ENCODE data around the gene PPP1R9A. TPM values are rescaled to one million over a fixed set of nuclear protein-coding genes. Genes with fewer than 3 reads are reported as not detected.

PPP1R9A gene
- total and polyA plus RNA-seq, 10 of the 15 experiments (the other 5 are each of a cell fraction or from before 2014, with no cell fraction given) = 0.04 to 0.12 TPM; not detected in 8

DNA sequence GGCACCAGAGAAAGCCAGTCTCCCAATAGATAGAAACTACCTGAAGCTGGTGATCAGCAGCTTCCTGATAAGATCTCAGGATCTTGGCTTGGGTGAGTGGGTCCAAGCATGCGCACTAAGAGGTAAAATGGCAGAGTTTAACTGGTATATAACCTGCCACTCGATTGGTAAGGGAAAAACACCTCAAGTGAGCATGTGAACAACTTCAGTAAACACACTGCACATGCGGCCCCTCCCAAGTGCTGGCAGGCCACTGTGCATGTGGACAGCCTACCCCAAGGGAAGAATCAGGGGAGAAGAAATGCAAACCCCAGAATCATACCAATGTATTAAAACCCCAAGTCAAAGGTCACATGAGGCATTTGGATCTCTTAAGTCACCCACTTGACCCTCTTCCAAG is 434.6 kb downstream of the PPP1R9A start:
- Histone ChIP-seq H3K4me1 (ENCODE audit: control insufficient read depth, insufficient read depth, low read length) (no peaks in the 10 kb centered on the region), H3K27ac (ENCODE audit: control insufficient read depth, insufficient read depth) (no peak overlapping the region), H4K20me1 (ENCODE audit: control insufficient read depth, insufficient read depth) (no peaks in the 10 kb centered on the region), H3K27me3 (replicated peaks in 1 of 2; ENCODE audit: control insufficient read depth in 2 of 2, insufficient read depth in 2 of 2, low read length in 1 of 2) (no peaks in the 10 kb centered on the region; a peak in 2 of 4 replicates), H3K4me3 (no peak overlapping the region), H3K79me2 (ENCODE audit: control insufficient read depth, insufficient read depth, low read length) (no peaks in the 10 kb centered on the region), H3K9ac (ENCODE audit: control insufficient read depth, insufficient read depth, low read length) (no peak overlapping the region), H3K36me3 (ENCODE audit: control insufficient read depth in 2 of 2, insufficient read depth in 2 of 2, low read length in 1 of 2) (no peaks in the 10 kb centered on the region; a peak in 1 of 4 replicates), H3K4me2 (ENCODE audit: control insufficient read depth, insufficient read depth) (no peak overlapping the region), H2AFZ (ENCODE audit: control insufficient read depth, low read depth, low read length) (no peak overlapping the region), H3K9me3 (replicated peaks; ENCODE audit: control insufficient read depth, insufficient read depth, low read length) (no peaks in the 10 kb centered on the region)
- DNase-seq (ENCODE audit: low read depth, low spot score) = no peak
- POLR2A ChIA-PET = no interaction called here
- FAIRE-seq = no peak
- no TSS peak for BruUV-seq (replicated peaks)
- no peak for TF ChIP-seq JUND (IDR thresholded peaks at IDR 0.05; ENCODE audit: low read depth, low read length)
- TF ChIP-seq, protein P1, sequence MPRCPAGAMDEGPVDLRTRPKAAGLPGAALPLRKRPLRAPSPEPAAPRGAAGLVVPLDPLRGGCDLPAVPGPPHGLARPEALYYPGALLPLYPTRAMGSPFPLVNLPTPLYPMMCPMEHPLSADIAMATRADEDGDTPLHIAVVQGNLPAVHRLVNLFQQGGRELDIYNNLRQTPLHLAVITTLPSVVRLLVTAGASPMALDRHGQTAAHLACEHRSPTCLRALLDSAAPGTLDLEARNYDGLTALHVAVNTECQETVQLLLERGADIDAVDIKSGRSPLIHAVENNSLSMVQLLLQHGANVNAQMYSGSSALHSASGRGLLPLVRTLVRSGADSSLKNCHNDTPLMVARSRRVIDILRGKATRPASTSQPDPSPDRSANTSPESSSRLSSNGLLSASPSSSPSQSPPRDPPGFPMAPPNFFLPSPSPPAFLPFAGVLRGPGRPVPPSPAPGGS (IDR thresholded peaks at IDR 0.05; ENCODE audit: borderline replicate concordance, insufficient read depth, low read depth, low read length, poor library complexity, severe bottlenecking) = no peak
- TF ChIP-seq, protein P2, sequence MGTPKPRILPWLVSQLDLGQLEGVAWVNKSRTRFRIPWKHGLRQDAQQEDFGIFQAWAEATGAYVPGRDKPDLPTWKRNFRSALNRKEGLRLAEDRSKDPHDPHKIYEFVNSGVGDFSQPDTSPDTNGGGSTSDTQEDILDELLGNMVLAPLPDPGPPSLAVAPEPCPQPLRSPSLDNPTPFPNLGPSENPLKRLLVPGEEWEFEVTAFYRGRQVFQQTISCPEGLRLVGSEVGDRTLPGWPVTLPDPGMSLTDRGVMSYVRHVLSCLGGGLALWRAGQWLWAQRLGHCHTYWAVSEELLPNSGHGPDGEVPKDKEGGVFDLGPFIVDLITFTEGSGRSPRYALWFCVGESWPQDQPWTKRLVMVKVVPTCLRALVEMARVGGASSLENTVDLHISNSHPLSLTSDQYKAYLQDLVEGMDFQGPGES (IDR thresholded peaks at IDR 0.05) = no peak
- TF ChIP-seq ZNF274 (IDR thresholded peaks at IDR 0.05; ENCODE audit: insufficient read depth, insufficient read length) = no peak
- TF ChIP-seq RELA (IDR thresholded peaks at IDR 0.05; ENCODE audit: borderline replicate concordance, partially characterized antibody) = no peak
- TF ChIP-seq SMC3 (IDR thresholded peaks at IDR 0.05; ENCODE audit: borderline replicate concordance, low read length) = no peak
- no peak for TF ChIP-seq MXI1 (IDR thresholded peaks at IDR 0.05; ENCODE audit: low read depth, low read length)
- TF ChIP-seq IKZF2 (IDR thresholded peaks at IDR 0.05) = no peak
- in situ Hi-C loops (cut with MboI) = no loop called here
- intact Hi-C loops (cut with micrococcal nuclease; ENCODE audit: unreplicated experiment) = no loop called here
- 17% methylated on average over 3 of the region's 3 CpGs for WGBS (ENCODE audit: insufficient coverage, insufficient replicate concordance, low lambda C conversion rate, missing lambda C conversion rate)
- RAD21 ChIA-PET (ENCODE audit: unreplicated experiment) = no interaction called here
- ATAC-seq = no peak
- SMC1A ChIA-PET (ENCODE audit: uncharacterized antibody, unreplicated experiment) = interaction anchor here (1.1 to 1.2 kb wide), 2 partner anchors 10 to 30 kb away, joined by 3 read pairs; no protein-coding TSS in a partner anchor
- CTCF ChIA-PET = interaction anchor here (1.0 kb wide), 1 partner anchor 10 kb away, joined by 3 read pairs; no protein-coding TSS in a partner anchor

Data from GM12878 (cell line).